Uterine smooth muscle cell (primary cell): ENCODE measurements around the gene IFT88. TPM values are rescaled to one million over a fixed set of nuclear protein-coding genes. Genes with fewer than 3 reads are reported as not detected.

ENCODE experiments used
- total RNA-seq: library from RNA; depleted of rRNA; stranded (reverse); fragments of >200 nt; gene quantifications from 2 replicates; pipeline ENCODE4 v1.2.3, GENCODE V29; 2014

IFT88 gene, protein sequence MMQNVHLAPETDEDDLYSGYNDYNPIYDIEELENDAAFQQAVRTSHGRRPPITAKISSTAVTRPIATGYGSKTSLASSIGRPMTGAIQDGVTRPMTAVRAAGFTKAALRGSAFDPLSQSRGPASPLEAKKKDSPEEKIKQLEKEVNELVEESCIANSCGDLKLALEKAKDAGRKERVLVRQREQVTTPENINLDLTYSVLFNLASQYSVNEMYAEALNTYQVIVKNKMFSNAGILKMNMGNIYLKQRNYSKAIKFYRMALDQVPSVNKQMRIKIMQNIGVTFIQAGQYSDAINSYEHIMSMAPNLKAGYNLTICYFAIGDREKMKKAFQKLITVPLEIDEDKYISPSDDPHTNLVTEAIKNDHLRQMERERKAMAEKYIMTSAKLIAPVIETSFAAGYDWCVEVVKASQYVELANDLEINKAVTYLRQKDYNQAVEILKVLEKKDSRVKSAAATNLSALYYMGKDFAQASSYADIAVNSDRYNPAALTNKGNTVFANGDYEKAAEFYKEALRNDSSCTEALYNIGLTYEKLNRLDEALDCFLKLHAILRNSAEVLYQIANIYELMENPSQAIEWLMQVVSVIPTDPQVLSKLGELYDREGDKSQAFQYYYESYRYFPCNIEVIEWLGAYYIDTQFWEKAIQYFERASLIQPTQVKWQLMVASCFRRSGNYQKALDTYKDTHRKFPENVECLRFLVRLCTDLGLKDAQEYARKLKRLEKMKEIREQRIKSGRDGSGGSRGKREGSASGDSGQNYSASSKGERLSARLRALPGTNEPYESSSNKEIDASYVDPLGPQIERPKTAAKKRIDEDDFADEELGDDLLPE
- total RNA-seq, result 18.9 and 25.0 TPM in 2 replicates

GRCh38 chr13:20566898-20567874, at the start of gene IFT88:
TSS of gene IFT88 (plus strand) at chr13:20567157. CDS start at chr13:20574386, 7,229 bp downstream.

GRCh38 chr13:20525601-20526544, 41.1 kb upstream of the IFT88 start, which contains the start of gene CRYL1:
TSS of gene CRYL1 (minus strand) at chr13:20525857. CDS start at chr13:20525794, 63 bp downstream.

GRCh38 chr13:20702915-20703779, 136.2 kb downstream of the IFT88 start, which contains the start of gene IL17D:
TSS of gene IL17D (plus strand) at chr13:20703699. CDS start at chr13:20704002, 303 bp downstream.

Other genes with a start within 250 kb of the IFT88 start
- gene CRYL1, start 41.3 kb upstream of the IFT88 start, total RNA-seq, result 27.0 and 27.2 TPM in 2 replicates
- gene IL17D, start 136.5 kb downstream of the IFT88 start, total RNA-seq, result 1.00 and 1.4 TPM in 2 replicates
- 9.6 and 11.5 TPM in 2 replicates for gene EEF1AKMT1, start 206.8 kb downstream of the IFT88 start, total RNA-seq